K562 (cell line): ENCODE measurements around the gene ANKMY1. TPM values are rescaled to one million over a fixed set of nuclear protein-coding genes. Genes with fewer than 3 reads are reported as not detected.

ENCODE experiments used
- AFF4 ChIP-seq: sonication (generic); formaldehyde crosslinking; IDR thresholded peaks from 2 replicates; pipeline ENCODE4 v1.8.0; 2023; ENCODE audit warnings: mild to moderate bottlenecking, missing genetic modification reagents
- ARHGAP35 ChIP-seq: fragments of 450-650 bp; IDR thresholded peaks from 2 replicates; pipeline ENCODE4 v1.6.1; 2018; ENCODE audit not compliant: partially characterized antibody
- ATF2 ChIP-seq: sonication (generic); formaldehyde crosslinking; IDR thresholded peaks from 2 replicates; pipeline ENCODE4 v1.8.1; 2022; ENCODE audit warnings: missing genetic modification reagents
- ELF2 ChIP-seq: fragments of 250-450 bp; sonication (Bioruptor Pico); IDR thresholded peaks from 2 replicates; pipeline ENCODE4 v1.5.0; 2021; ENCODE audit warnings: mild to moderate bottlenecking
- ETS1 ChIP-seq: conservative IDR thresholded peaks from 2 replicates; pipeline ENCODE4 v1.6.1; 2011; ENCODE audit warnings: low read depth, mild to moderate bottlenecking, low read length; ENCODE audit not compliant: control insufficient read depth
- MBD2 ChIP-seq: sonication (generic); IDR thresholded peaks from 2 replicates; pipeline ENCODE4 v1.6.1; 2016; ENCODE audit warnings: low read depth, borderline replicate concordance
- NRF1 ChIP-seq, 2 experiments: fragments of 450-650 bp; IDR thresholded peaks in 1 of 2; conservative IDR thresholded peaks in 1 of 2; 2 replicates each; pipeline ENCODE4 v1.6.1; 2014; ENCODE audit warnings: mild to moderate bottlenecking in 2 of 2
- OTX1 ChIP-seq: fragments of 450-650 bp; formaldehyde crosslinking; IDR thresholded peaks from 2 replicates; pipeline ENCODE4 v1.4.0; 2022; ENCODE audit warnings: mild to moderate bottlenecking
- RHOXF2B ChIP-seq: fragments of 250-450 bp; sonication (Bioruptor Pico); conservative IDR thresholded peaks from 2 replicates; pipeline ENCODE4 v1.5.1; 2021
- ZBTB17 ChIP-seq: fragments of 450-650 bp; formaldehyde crosslinking; IDR thresholded peaks from 2 replicates; pipeline ENCODE4 v1.4.0; 2020; ENCODE audit warnings: mild to moderate bottlenecking
- ZNF253 ChIP-seq: fragments of 250-450 bp; sonication (Bioruptor Pico); conservative IDR thresholded peaks from 2 replicates; pipeline ENCODE4 v1.6.1; 2021; ENCODE audit warnings: mild to moderate bottlenecking
- polyA plus RNA-seq, 8 experiments: library from polyadenylated mRNA; depleted of rRNA in 4 of 8; stranded (reverse) in 5 of 8; unstranded in 3 of 8; fragments of >200 nt; fragmentation: Nextera tagmentation in 2 of 8; fragmentation: Illumina TruSeq in 1 of 8; extraction: Ambion mirVana in 2 of 8; extraction: Trizol in 1 of 8; gene quantifications; 2 replicates each; pipeline versions ENCODE4 v1.2.1 to v1.2.3, GENCODE V29; 2011 to 2014; ENCODE audit warnings: inconsistent platforms in 1 of 8, missing spikeins in 1 of 8
- total RNA-seq, 7 experiments: library from RNA; depleted of rRNA in 6 of 7; stranded (reverse); fragments of >200 nt in 6 of 7; fragmentation: Illumina TruSeq in 2 of 7; extraction: Trizol in 2 of 7; gene quantifications; 2 replicates each; pipeline versions ENCODE4 v1.2.1 to v1.2.3, GENCODE V29; 2011 to 2021; ENCODE audit warnings: low replicate concordance in 1 of 7
- TF ChIP-seq, protein P1 (sequence below): fragments of 450-650 bp; IDR thresholded peaks from 2 replicates; pipeline ENCODE4 v1.7.0; 2016; ENCODE audit warnings: borderline replicate concordance
- TF ChIP-seq, protein P2 (sequence below), 2 experiments: fragments of 150-350 bp in 1 of 2; IDR thresholded peaks; 2 replicates each; pipeline ENCODE4 v1.6.1; 2012 to 2016; ENCODE audit warnings: low read depth in 2 of 2, low read length in 2 of 2, mild to moderate bottlenecking in 1 of 2, moderate library complexity in 1 of 2
- TF ChIP-seq, protein P3 (sequence below), 2 experiments: fragments of 450-650 bp in 1 of 2; sonication (generic) in 1 of 2; formaldehyde crosslinking; conservative IDR thresholded peaks; 2 replicates each; pipeline versions ENCODE4 v1.4.0 to v1.8.1; 2020 to 2022; ENCODE audit warnings: mild to moderate bottlenecking in 1 of 2, missing genetic modification reagents in 1 of 2

The ANKMY1 gene
- total and polyA plus RNA-seq, 9 of the 15 experiments (the other 6 are each of a cell fraction or from before 2014, with no cell fraction given): 0.75 to 15.1 (median 11.7) TPM

DNA sequence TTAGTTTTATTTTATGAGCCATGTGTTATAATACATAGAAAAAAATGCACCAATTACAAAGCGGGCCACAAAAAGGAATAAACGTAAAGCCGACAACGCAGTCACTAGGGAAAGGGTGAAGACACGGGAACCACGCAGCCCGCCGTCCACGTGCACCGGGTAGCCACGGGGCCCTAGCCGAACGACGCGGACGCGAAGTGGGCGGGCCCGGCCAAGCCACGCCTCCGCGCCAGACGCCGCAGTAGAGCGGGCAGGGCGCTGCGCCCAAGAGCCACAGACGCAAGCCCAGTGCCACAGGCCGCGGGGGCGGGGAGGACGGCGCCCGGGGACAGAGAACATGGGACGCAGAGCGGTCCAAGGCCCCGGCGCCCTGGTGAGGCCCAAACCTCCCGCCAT is 2.3 kb upstream of the ANKMY1 start, which contains the start of gene DUSP28 (continued):
- TF ChIP-seq ETS1: no peak
- no peak for TF ChIP-seq ATF2 (CRISPR knock-in tag)
- TF ChIP-seq ARHGAP35: no peak
- TF ChIP-seq ZBTB17 (CRISPR knock-in tag): 0 out of 2 replicates have a peak, but pooled peaks have one; percentile 10
- no peak for TF ChIP-seq ZNF253
- TF ChIP-seq, protein P1, sequence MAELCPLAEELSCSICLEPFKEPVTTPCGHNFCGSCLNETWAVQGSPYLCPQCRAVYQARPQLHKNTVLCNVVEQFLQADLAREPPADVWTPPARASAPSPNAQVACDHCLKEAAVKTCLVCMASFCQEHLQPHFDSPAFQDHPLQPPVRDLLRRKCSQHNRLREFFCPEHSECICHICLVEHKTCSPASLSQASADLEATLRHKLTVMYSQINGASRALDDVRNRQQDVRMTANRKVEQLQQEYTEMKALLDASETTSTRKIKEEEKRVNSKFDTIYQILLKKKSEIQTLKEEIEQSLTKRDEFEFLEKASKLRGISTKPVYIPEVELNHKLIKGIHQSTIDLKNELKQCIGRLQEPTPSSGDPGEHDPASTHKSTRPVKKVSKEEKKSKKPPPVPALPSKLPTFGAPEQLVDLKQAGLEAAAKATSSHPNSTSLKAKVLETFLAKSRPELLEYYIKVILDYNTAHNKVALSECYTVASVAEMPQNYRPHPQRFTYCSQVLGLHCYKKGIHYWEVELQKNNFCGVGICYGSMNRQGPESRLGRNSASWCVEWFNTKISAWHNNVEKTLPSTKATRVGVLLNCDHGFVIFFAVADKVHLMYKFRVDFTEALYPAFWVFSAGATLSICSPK: no peak
- no peak for TF ChIP-seq MBD2
- no peak for TF ChIP-seq RHOXF2B (CRISPR knock-in tag)
- 0 out of 2 replicates have a peak, but pooled peaks have one; percentile 52 for TF ChIP-seq AFF4 (CRISPR knock-in tag)
- TF ChIP-seq, protein P2, sequence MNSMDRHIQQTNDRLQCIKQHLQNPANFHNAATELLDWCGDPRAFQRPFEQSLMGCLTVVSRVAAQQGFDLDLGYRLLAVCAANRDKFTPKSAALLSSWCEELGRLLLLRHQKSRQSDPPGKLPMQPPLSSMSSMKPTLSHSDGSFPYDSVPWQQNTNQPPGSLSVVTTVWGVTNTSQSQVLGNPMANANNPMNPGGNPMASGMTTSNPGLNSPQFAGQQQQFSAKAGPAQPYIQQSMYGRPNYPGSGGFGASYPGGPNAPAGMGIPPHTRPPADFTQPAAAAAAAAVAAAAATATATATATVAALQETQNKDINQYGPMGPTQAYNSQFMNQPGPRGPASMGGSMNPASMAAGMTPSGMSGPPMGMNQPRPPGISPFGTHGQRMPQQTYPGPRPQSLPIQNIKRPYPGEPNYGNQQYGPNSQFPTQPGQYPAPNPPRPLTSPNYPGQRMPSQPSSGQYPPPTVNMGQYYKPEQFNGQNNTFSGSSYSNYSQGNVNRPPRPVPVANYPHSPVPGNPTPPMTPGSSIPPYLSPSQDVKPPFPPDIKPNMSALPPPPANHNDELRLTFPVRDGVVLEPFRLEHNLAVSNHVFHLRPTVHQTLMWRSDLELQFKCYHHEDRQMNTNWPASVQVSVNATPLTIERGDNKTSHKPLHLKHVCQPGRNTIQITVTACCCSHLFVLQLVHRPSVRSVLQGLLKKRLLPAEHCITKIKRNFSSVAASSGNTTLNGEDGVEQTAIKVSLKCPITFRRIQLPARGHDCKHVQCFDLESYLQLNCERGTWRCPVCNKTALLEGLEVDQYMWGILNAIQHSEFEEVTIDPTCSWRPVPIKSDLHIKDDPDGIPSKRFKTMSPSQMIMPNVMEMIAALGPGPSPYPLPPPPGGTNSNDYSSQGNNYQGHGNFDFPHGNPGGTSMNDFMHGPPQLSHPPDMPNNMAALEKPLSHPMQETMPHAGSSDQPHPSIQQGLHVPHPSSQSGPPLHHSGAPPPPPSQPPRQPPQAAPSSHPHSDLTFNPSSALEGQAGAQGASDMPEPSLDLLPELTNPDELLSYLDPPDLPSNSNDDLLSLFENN (IDR thresholded peaks at IDR 0.05; ENCODE audit: low read depth in 2 of 2, low read length in 2 of 2): no peak
- TF ChIP-seq NRF1 (conservative IDR thresholded peaks at IDR 0.05 in 1 of 2, IDR thresholded peaks at IDR 0.05 in 1 of 2): no peak; a peak in 2 of 4 replicates
- TF ChIP-seq, protein P3, sequence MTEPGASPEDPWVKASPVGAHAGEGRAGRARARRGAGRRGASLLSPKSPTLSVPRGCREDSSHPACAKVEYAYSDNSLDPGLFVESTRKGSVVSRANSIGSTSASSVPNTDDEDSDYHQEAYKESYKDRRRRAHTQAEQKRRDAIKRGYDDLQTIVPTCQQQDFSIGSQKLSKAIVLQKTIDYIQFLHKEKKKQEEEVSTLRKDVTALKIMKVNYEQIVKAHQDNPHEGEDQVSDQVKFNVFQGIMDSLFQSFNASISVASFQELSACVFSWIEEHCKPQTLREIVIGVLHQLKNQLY (CRISPR knock-in tag; conservative IDR thresholded peaks at IDR 0.05): no peak
- TF ChIP-seq OTX1 (CRISPR knock-in tag): no peak
- no peak for TF ChIP-seq ELF2 (CRISPR knock-in tag)
